GM18505 (cell line): ENCODE data around the gene ZNF836.

Experiments
- ATAC-seq: cut with Tn5 transposase; IDR thresholded peaks from one replicate; pipeline ENCODE4 v1.9.1; 2021; ENCODE audit not compliant: unreplicated experiment
- POLR2A ChIP-seq: IDR thresholded peaks from 4 replicates; pipeline ENCODE4 v1.6.1; 2011; ENCODE audit warnings: borderline replicate concordance; ENCODE audit not compliant: insufficient read depth, insufficient read length; ENCODE audit errors: extremely low read depth

The ZNF836 gene

DNA sequence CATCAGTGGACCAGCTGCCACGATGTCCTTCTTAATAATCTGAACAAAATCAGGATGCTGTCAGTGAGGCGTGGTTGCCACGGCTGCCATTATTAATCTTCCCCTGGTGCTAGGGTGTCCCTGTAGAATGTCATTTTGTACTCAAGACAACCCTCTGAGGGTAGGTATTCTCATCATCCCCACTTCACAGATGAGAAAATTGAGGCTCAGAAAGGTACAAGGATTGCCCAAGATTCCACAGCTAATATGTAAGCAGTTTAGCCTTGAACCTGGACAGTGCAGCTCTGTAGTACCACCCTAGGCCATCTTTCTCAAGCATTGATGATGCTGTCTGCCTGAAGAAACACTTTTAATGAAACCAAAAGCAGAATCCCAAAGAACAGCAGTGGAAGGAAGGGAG lies 26.5 kb upstream of the ZNF836 start:
- TF ChIP-seq POLR2A: no peak
- no peak for ATAC-seq

DNA sequence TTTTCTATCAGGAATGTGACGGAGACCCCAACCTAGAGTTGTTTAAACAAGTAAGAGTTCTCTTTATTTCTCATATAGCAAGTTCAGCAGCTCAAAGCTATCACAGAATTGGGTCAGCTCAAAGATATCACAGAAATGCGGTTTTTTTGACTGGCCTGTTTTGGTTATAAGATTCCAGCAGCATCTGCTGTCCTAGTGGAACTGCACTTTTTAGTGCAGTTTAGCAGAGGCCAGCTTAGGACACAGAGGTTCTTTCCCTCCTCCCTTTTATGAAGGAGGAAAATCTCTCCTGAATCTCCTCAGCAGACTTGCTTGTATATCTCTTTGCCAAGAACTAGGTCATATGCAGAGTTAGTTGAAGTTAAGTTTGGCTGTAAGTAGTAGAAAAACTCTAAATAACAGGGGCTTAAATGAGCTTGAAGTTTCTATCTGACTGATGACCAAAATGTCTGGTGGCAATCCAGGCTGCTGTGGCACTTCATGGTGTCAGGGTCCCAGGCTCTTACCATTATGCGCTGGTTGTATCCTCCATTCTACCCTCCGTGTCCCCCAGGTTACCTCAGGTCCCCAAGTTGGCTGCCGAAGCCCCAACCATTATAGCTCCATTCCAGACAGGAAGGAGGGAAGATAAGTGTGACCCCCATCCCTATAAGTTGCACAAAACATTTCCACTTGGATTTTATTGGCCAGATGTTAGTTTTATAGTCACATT lies 25.0 kb upstream of the ZNF836 start:
- ATAC-seq: no peak
- no peak for TF ChIP-seq POLR2A

DNA sequence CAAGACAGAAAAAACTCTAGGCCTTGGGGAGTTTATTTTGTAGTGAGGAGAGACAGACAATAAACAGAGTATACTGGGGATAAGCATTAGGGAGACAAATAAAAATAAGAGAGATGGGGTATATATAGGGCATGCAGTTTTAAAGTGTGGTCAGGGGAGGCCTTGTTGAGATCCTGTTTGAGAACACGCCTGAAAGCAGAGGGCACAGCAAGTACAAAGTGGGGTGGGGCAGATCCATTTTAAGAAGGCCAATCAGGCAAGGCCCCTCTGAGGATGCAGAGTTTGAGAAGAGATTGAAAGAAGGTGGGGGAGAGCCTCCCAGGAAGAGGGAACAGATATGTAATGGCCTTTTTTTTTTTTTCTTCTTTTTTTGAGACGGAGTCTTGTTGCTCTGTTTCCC lies 20.5 kb upstream of the ZNF836 start:
- ATAC-seq: no peak
- no peak for TF ChIP-seq POLR2A

DNA sequence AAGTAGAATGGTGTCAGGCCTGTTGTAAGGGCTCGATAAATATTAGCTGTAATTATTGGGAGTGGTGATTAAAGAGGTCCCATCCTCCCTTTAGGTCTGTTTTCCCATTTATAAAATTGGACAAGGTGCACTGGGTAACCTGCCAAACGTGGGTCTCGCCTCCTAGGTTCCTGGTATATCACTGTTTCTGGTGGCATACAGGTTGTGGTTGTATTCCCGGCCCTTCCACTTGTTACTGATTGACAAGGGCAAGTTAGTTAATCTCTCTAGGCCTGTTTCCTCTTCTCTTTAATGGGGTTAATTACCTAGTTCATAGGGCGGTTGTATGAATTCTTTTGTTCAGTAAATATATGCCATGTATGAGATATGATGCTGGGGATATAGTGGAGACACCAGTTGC lies 20.0 kb upstream of the ZNF836 start:
- no peak for TF ChIP-seq POLR2A
- no peak for ATAC-seq

DNA sequence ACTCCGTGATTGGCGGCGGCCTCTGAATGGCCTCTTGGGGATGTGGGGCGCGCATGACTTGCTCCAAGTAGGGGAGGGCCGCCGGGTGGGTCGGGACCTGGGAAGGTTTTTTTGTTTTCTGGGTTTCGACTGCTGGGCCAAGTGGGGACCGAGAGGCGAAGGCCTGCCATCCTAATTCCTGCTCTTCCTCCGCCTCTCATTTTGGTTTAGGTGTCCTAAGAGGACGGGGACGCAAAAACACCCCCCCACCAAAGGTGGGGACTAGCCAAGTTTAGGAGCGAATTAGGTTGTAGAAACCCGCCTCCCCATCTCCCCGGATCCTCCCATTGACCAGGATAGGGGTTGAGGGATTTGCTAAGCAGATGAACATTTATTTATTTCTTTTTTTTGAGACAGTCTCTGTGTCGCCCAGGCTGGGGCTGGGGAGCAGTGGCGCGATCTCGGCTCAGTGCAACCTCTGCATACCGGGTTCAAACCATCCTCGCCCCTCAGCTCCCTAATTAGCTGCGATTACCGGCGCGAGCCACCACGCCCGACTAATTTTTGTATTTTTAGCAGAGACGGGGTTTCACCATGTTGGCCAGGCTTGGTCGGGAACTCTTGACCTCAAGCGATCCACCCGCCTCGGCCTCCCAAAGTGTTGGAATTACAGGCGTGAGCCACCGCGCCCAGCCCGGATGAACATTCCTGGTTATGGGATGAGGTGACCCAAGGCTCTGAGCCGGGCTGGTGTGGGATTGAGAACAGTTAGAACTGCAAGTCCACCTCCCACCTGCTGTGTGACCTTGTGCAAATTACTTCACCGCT lies 19.3 kb upstream of the ZNF836 start:
- ATAC-seq: no peak
- TF ChIP-seq POLR2A: no peak

DNA sequence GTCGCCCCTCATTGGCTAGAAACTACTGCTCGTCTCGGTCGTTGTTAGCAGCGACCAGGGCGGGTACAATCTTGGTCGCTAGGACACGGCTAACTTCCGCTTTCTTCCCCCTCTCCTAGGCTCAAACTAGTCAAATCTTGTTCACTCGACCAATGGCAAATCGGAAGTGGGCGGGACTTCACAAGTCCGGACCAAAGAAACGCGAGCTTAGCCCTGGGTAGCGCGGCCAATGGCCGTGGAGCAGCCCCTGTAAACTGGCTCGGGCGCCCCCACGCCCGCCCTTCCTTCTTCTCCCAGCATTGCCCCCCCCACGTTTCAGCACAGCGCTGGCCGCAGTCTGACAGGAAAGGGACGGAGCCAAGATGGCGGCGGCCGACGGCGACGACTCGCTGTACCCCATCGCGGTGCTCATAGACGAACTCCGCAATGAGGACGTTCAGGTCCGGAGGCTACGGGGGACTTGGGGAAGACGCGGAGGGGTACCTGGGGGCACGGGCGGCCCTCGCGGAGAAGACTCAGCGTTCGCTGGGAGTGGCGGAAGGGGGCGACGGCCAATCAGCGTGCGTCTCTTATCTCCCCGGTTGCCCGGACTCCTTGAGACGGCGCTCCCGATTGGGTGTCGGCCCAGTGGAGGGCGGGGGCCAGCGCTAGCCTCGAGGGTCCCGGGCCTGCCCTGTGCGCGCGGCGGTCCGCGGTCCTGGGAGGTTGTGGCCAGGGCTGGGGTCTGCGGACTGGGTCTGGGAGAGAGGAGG lies 18.5 kb upstream of the ZNF836 start, which contains the start of gene PPP2R1A:
Gene PPP2R1A, plus strand, starts transcription at position 318 of the 752 bp plus-strand sequence. Its CDS starts 45 bp downstream, at position 363.
- peak; percentile 86 for ATAC-seq
- peak; percentile 66 for TF ChIP-seq POLR2A

DNA sequence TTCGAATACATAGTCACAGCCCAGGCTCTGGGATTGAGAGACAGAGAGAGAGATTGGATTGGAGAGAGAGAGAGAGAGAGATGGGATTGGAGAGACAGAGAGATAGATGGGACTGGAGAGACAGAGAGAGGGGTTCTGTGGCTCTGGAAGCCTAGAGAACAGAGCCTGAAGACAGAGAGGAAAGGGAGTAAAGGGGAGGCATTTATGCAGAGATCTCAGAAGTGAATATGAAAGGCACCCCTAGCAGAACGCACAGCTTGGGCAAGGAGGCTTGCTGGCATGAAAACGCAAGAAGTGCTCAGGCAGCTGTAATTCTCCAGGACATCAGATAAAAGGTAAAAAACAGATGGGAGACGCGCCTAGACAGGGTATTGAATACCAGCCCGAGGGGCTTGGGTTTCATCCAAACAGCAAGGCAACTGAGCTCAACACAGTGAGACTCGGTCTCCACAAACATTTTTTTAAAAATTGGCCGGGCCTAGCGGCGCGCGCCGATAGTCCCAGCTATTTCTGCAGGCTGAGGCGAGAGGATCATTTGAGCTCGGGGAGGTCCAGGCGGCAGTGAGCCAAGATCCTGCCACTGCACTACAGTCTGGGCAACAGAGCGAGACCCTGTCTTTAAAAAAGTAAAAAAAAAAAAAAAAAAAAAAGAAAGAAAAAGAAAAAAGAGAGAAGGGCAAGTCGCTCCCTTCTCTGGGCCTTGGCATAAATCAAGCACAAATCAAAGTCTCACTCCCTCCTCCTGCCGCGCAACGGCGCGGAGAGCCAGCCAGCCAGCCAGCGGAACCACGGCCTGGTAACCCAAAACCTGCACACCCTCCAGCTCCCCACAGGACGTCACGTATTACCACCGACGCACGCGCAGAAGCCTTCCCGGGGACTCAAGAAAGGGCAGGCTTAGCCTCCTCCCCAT lies 17.7 kb upstream of the ZNF836 start:
- TF ChIP-seq POLR2A: peak; percentile 74
- ATAC-seq: peak; percentile 1

DNA sequence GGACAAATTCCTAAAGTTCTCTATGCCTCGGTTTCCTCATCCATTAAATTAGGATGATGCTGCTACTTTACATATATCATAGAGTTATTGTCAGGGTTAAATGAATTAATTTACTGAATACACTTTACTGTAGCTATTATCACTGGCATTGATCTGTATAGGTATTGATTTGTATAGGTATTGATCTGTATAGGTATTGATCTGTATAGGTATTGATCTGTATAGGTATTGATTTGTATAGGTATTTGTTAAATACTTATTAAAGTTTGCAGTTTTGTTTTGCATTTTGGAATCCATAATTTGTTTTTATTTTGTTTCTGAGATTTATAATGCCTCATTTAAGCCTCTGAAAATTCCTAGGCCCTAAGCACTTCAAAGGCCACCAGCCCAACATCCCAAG lies 16.0 kb upstream of the ZNF836 start:
- no peak for ATAC-seq
- TF ChIP-seq POLR2A: no peak

DNA sequence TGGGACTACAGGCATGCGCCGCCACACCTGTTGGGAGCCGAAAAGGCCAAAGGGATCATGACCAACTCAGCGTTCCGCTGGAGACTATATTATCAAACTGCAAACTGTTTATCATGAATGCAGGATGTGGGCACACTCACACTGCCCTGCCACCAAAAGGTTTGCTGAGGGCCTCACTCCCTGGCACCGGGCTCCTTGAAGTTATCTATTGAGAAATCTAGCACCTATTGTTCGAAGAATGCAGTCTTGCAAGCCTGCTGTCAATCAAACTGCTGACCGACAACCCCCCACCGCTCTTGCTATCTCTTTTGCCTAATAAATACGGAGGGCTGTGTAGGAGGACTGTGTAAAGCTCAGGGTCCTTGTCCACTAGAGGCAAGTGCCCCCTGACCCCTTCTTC lies 5.2 kb upstream of the ZNF836 start:
- TF ChIP-seq POLR2A: no peak
- no peak for ATAC-seq

DNA sequence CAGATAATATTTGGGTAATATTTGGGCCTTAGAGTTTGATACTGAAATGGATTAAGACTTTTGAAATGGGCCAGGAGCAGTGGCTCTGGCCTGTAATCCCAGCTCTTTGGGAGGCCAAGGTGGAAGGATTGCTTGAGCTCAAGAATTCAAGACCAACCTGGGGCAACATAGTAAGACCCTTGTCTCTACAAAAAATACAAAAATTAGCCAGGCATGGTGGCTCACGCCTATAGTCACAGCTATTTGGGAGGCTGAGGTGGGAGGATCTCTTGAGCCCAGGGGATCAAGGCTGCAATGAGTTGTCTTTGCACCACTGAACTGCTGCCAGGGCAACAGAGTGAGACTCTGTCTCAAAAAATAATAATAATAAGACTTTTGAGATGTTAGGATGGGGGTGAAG lies 926 bp upstream of the ZNF836 start:
- ATAC-seq: no peak
- TF ChIP-seq POLR2A: no peak

DNA sequence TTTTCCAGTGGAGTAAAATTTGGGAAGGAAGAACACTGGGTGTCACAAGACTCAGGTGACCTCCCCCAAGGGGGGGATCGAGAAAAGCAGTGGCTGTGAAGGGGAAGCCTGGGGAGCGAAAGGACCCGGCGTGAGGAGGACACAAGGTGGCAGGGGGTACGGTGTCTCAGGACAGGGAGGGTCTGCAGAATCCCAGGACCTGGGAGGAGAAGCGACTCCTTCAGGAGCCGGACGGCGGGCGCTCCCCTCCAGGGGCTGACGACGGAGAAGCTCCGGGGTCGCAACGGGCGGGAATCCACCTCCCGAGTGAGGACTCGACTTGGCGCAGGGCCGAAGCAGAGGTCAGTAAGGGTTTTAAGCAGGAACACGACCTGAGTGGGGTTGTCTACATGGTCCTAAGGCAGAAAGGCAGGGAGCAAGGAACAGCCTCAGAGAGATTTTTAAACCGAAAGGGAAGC lies 529 bp downstream of the ZNF836 start:
- no peak for TF ChIP-seq POLR2A
- peak; percentile 30 for ATAC-seq

DNA sequence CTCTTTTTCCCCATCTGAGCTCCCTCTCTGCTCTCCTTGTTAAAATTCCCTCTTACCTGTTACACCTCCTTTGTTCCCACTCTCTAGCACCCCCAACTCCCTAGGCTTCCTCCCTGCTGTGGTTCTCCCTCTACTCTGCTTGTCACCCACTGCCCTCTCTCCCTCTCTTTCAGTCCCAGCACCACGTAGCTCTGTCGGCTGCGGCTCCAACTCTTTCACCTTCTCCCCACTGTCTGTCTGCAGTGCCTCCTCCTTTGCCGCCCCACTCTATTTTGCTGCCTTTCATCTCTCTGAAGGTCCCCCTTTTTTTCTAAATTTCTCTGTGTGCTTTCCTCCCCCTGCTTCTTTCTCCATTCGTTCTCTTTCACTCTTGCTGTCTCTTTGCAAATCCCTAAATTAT lies 1.1 kb downstream of the ZNF836 start:
- no peak for ATAC-seq
- no peak for TF ChIP-seq POLR2A

DNA sequence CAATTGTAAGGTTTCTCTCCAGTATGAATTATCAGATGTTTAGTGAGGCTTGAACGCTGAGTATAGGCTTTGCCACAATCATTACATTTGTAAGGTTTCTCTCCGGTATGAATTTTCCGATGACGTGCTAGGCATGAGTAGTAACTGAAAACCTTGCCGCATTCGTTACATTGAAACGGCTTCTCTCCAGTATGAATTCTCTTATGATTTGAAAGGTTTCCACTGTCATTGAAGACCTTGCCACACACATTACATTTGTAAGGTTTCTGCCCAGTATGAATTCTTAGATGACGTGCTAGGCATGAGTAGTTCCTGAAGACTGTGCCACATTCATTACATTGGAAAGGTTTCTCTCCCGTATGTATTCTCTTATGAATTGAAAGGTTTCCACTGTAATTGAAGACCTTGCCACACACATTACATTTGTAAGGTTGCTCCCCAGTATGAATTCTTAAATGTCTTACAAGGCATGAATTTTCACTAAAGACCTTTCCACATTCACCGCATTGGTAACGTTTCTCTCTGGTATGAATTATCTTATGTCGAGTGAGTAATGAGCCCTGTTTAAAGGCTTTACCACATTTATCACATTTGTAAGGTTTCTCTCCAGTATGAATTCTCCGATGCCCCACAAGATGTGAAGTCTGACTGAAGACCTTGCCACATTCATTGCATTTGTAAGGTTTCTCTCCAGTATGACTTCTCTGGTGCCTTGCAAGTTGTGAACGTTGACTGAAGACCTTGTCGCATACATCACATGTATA lies 15.6 kb downstream of the ZNF836 start:
- no peak for ATAC-seq

More for the DNA sequence above, 15.6 kb downstream of the ZNF836 start:
- TF ChIP-seq POLR2A: no peak
